ENCODE results near the gene SYT7. TPM values are rescaled to one million over a fixed set of nuclear protein-coding genes. Genes with fewer than 3 reads are reported as not detected.

Gene SYT7
- total and polyA plus RNA-seq, 8 donors = 2.1 to 8.4 (median 6.8) TPM

DNA sequence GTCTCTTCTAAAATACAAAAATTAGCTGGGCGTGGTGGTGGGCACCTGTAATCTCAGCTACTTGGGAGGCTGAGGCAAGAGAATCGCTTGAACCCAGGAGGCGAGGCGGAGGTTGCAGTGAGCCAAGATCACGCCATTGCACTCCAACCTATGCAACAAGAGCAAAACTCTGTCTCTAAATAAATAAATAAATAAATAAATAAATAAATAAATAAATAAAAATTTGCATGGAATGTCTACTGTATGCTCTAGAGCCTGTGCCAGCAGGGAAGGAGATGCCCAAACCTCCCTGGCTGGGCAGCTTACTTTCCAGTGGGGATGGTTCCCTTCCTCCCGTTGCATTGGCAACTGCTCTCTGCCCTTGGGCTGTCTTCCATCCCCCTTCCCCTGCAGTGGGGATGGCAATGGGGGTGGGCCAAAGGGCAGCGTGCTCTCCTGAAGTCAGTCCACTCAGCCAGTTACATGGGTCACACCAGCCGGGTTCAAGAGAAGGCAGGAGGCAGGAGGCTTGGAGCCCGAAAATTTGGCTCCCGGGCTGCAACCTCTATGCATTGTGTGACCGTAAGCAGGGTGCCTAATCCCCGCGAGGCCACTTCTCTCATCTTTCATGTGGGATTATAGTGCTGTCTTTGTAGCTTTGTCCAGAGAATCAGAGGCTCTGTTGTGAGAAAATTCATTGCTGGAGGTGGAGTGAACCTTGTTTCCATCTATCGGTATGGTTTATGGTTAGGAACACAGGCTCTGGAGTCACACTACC is 73.7 kb downstream of the SYT7 start:
- no peaks in the 10 kb centered on the region for H3K9me3 ChIP-seq
- no peak for DNase-seq
- ATAC-seq = no peak
- TF ChIP-seq CTCF (IDR thresholded peaks at IDR 0.05) = no peak
- no peaks in the 10 kb centered on the region for H3K36me3 ChIP-seq
- intact Hi-C loops (cut with DNase I) = no loop called here
- no peak overlapping the region for H3K27ac ChIP-seq
- peaks cover 13 to 22% of the 10 kb centered on the region in 2 donors for H3K4me1 ChIP-seq
- H3K4me3 ChIP-seq = no peak overlapping the region
- H3K27me3 ChIP-seq = peaks cover 33 to 73% of the 10 kb centered on the region in 2 donors

DNA sequence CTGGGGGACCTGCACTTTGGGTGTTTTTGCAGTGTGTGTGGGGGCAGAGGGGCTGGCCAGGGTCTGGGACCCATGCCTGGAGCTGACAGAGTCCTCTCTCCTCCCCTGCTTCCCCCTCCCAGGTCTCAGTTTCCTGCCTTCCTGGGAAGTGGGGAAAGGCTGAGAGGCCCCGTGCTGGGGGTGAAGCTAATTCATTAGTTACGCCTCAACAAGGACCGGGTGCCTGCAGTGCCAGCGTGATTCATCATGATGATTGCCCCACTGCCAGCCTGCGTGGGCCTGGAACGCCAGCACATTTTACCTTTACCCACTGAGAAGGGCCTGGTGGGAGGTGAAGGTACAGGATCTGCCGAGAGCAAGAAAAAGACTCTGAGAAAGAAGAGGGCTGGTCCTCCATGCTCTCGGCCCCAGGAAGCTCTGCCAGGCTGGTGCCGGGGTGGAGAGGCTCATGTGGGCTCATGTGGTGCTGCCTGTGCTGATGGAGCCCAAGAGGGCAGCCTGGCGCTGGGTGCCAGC is 75.2 kb downstream of the SYT7 start:
- no peak for TF ChIP-seq CTCF (IDR thresholded peaks at IDR 0.05)
- H3K27me3 ChIP-seq = peaks cover 33 to 59% of the 10 kb centered on the region in 2 donors
- no peak overlapping the region for H3K27ac ChIP-seq
- peaks cover 13 to 22% of the 10 kb centered on the region in 2 donors for H3K4me1 ChIP-seq
- H3K36me3 ChIP-seq = no peaks in the 10 kb centered on the region
- DNase-seq (no peak), ATAC-seq (no peak)
- no peaks in the 10 kb centered on the region for H3K9me3 ChIP-seq
- intact Hi-C loops (cut with DNase I) = no loop called here
- no peak overlapping the region for H3K4me3 ChIP-seq

GRCh38 chr11:61505106-61505505 is 75.8 kb downstream of the SYT7 start:
- no peaks in the 10 kb centered on the region for H3K36me3 ChIP-seq
- no peak overlapping the region for H3K27ac ChIP-seq
- TF ChIP-seq CTCF (IDR thresholded peaks at IDR 0.05) = no peak
- peaks cover 13 to 22% of the 10 kb centered on the region in 2 donors for H3K4me1 ChIP-seq
- ATAC-seq (no peak), DNase-seq (no peak)
- no peaks in the 10 kb centered on the region for H3K9me3 ChIP-seq
- intact Hi-C loops (cut with DNase I) = no loop called here
- H3K4me3 ChIP-seq = no peak overlapping the region
- H3K27me3 ChIP-seq = peaks cover 27 to 53% of the 10 kb centered on the region in 2 donors

- DNase-seq (no peak), ATAC-seq (no peak)
- H3K4me1 ChIP-seq = peaks cover 2 to 5% of the 10 kb centered on the region in 2 donors
- H3K36me3 ChIP-seq = no peaks in the 10 kb centered on the region
- peaks cover 11 to 35% of the 10 kb centered on the region in 2 donors for H3K27me3 ChIP-seq
- no peak for TF ChIP-seq CTCF (IDR thresholded peaks at IDR 0.05)
- no peaks in the 10 kb centered on the region for H3K9me3 ChIP-seq
- intact Hi-C loops (cut with DNase I) = no loop called here
- H3K27ac ChIP-seq = no peak overlapping the region
- no peak overlapping the region for H3K4me3 ChIP-seq
These were observed 77.6 kb downstream of the SYT7 start for GRCh38 chr11:61503135-61503770.

DNA sequence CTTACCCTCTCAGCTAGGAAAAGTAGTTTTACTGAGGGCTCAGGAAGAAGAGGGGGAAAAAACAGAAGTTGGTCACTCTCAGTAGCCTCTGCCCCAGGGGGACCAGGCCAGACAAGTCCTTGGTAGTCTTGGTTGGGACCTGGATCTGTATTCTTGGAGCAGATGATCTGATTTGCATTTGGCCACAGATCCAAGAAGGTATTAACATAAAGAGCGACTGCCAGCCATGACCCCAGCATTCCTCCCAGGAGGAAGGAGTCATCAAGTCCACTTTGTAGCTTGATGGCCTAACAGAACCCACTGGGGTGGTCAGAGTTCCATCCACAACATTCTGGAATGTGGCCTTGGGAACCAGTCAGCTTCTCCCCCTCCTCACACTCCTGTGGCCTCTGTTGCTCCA is 78.4 kb downstream of the SYT7 start:
- intact Hi-C loops (cut with DNase I) = no loop called here
- Histone ChIP-seq H3K4me3 (no peak overlapping the region), H3K27me3 (peaks cover 5 to 27% of the 10 kb centered on the region in 2 donors), H3K4me1 (no peaks in the 10 kb centered on the region), H3K27ac (no peak overlapping the region), H3K9me3 (no peaks in the 10 kb centered on the region), H3K36me3 (no peaks in the 10 kb centered on the region)
- ATAC-seq (no peak), DNase-seq (no peak)
- no peak for TF ChIP-seq CTCF (IDR thresholded peaks at IDR 0.05)

Measured in left lung (tissue), 10 donors.